SIG-M5 (cell line): ENCODE data around the gene HTRA3.

Experiments used
- DNase-seq: peaks from one replicate; lab custom pipeline; 2025; lab: John Stamatoyannopoulos, UW

HTRA3 gene

DNA sequence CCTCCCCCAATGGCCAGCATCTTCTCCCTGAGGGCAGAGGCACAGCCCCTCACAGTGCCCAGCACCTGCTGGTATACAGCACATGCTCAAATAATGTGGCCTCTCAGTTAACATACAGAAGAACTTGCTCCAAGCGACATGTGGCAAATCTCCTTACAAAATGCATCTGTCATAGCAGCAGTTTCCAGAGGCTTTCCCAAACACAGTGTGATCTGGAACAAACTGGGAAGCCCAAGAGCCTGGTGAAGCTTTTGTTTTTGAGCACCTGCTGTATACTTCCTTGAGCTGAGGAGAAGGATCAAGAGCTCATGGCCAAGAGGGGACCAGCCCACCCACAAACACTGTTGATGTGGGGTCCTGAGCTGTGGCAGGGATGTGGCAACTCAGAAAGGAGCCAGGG lies 34.8 kb upstream of the HTRA3 start:
- no peak for DNase-seq

- no peak for DNase-seq
Observed at GRCh38 chr4:8235224-8235623, 34.3 kb upstream of the HTRA3 start.

- DNase-seq: no peak
Observed at GRCh38 chr4:8235686-8236085, 33.9 kb upstream of the HTRA3 start.

DNA sequence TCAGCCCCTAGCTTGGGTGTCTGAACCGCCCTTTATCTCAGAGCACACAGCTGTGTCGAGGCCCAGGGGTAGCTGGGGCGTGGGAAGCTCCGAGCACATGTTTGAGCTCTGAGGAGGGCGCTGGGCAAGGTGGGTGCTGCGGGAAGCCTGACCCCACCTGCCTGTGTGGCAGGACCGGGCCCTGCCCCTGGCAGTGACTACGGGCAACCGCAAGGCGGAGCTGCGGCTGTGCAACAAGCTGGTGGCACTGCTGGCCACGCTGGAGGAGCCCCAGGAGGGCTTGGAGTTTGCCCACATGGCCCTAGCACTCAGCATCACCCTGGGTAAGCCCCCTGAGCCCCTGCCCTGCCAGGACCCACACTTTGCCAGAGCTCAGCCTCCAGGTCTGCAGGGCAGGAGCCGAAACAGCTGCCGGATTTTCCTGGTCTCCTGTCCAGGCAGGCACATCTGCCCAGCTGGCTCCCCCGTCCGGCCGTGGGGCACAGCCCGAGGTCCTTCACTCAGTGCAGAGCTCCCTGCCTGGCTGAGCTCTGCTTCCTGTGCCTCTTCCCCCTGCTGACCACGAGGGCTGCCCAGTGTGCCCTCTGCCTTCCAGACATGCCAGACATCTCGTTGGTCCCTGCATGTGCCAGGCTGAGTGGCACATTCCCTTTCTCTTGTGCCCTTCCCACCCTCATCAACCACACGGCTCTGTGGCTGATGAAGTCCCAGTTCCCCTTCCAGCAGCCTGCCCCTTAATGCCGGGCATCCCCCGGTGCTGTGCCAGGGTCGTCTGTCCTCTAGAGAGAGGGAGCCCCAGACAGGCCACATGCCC lies 33.2 kb upstream of the HTRA3 start:
- no peak for DNase-seq

- DNase-seq: no peak
Observed at GRCh38 chr4:8236920-8237195, 32.7 kb upstream of the HTRA3 start.

DNA sequence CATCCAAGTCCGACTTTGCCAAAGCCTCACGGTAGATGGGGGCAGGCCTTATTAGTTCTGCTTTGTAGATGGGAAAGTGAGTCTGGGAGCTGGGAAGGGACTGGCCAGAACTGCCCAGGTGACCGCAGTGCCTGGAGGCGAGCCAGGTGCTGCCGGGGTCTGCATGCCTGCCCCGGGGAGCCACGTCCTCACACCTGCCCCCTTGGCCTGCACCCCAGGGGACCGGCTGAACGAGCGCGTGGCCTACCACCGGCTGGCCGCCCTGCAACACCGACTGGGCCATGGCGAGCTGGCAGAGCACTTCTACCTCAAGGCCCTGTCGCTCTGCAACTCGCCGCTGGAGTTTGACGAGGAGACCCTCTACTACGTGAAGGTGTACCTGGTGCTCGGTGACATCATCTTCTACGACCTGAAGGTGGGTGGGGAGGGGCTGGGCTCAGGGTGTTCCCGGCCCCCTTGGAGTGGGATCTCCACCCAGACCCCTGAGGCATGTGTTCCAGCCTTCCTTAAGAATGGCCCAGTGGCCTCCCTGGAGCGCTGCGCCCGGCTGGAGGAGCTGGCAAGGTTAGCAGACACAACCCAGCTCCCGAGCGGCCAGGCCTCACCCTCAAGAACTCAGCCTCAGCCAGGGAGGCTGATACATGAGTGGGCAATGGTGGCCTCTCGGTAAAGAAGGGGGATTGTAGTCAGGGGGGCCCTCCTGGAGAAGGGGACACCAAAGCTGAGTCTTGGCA lies 32.1 kb upstream of the HTRA3 start:
- DNase-seq: no peak

DNA sequence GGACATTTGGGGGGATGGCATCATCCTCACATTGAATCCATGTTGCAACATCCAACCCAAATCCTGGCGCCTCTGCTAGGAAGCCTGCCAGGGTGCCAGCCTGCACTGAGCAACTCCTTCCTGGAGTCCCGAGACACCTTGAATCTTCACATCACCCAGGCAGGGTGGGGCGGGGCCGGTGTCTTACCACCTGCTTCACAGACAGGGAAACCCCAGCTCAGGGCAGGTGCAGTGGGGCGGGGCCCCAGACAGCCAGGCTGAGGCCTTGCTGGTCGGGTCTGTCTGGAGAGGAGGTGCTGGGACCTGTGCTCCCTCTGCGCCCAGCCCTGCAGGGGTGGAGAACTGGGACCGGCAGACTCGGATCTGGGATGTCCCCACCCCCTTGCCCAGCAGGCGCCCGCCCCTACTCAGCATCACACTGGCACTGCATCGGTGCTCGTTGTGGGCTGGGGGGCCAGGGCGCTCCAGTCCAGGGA lies 31.5 kb upstream of the HTRA3 start:
- no peak for DNase-seq

DNA sequence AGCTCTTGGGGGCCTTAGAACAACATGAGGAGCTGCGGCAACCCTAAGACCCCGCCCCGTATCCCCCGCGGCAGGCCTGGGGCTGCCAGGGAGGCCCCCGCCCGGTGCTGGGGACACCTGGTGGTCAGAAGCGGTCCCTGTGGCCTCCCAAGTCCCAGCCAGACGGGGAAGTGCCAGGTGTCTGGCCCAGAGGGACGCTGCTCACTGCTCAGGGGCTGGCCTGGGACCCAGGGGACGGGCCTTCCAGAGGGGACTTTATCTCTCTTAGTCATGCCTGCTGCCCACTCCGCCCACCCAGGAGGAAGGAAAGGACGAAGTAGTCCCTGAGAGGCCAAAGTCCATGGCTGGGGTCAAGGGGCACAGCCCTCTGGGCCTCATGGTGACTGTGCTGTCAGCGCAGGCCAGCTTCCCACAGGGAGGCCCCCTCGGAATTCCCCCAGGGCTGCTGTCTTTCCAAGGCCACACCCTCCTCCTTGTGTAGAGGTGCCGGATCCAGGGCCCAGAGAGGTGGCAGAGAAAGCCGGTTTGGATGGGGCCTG lies 31.0 kb upstream of the HTRA3 start:
- DNase-seq: no peak

DNA sequence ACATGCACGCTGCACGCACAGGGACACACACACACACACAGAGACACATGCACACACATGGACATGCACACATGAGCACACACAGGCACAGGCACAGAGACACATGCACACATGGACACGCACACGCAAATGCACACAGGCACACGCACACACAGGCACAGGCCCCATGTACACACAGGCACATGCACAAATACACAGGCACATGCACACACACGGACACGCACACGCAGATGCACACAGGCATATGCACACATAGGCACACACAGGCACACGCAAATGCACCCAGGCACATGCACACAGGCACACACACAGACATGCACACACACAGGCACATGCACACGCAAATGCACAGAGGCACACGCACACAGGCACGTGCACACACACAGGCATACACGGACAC lies 30.3 kb upstream of the HTRA3 start:
- DNase-seq: no peak

GRCh38 chr4:8239661-8240060 lies 29.9 kb upstream of the HTRA3 start:
- no peak for DNase-seq

DNA sequence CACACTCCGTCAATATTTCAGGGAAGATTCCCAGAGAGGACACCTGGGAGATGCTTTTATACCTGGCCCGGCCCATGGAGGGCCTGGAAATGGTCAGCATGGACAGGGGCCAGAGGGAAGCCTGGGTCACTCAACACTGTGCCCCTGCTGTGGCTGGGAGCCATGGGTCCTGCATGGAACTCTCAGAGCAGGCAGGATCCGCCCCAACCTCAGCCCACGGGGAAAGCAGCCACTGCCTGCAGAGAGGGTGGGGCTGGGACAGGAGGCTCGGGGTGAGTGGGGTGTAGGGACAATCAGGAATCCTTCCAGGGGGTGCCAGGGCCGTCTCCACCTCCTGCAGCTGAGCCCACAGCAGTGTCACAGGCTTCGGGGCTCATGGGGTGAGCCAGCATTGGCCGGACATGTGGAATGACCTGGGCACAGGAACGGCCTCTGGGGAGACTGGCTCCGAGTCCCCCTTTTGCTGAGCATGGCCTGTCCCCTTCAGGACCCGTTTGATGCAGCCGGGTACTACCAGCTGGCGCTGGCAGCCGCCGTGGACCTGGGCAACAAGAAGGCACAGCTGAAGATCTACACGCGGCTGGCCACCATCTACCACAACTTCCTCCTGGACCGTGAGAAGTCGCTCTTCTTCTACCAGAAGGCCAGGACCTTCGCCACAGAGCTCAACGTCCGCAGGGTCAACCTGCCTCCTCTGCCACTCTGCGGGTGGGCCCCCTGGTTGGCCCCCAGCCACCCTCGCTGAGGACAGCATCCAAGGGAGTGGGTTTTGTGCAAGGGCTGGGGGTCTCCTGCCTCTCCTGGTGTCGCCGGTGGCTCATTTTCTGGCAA lies 29.1 kb upstream of the HTRA3 start:
- DNase-seq: no peak

DNA sequence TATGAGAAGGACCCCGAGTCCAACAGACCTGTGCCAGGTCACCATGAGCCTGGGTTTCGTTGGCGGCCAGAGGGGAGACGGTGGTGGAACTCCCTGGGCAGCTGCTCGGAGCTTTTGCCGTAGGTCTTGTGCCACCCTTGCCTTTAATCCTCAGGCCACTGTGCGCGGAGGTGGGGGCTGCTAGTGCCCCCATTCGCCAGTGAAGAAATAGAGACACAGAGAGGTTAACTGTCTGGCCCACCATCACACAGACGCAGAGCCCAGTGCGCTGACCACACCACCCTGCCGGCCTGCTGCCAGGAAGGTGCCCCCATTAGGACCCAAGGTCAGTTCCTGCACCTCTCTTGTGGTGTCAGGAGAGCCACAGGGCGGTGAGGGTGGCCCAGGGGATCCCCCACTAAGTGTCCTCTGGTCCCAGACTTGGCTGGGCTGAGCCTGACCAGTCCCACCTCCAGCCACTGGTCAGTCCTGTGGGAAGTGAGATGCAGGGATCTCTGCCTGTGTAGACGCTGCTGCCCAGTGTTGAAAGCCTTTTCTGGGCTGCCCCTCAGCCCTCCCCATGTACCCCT lies 28.3 kb upstream of the HTRA3 start:
- DNase-seq: no peak

DNA sequence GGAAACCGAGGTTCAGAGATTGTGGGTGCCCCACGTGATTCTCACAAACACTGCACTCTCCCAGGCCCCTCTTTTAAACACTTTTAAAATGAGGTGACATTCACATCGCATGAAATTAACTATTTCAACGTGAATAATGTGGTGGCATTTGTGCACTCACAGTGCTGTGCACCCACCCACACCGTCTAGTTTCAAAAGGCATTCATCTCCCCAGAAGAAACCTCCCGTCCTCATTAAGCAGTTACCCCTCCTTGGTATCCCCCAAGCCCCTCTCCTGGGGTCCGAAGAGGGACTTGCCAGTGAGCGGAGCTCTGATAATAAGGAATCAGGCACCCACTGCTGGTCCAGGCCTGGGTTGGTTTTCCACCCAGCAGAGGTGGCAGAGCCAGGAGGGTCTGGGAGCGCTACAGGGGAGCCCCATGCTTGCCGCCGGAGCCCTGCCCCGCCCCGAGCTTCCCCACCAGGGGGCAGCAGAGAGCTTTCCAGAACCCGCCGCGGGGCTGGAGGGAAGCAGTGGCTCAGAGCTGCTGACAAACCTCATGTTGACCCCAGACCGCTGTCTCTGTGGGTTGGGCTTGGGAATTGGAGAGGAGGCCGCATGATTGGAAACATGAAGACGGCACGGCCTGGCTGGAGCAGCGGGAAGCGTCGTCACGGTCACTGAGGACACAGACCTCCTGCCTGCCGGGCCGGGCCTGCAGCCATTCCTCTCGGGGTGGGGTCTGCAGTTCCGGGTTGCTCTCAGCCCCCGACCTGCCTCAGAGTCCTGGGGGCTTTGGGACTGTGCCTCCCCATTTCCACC lies 27.5 kb upstream of the HTRA3 start:
- no peak for DNase-seq

GRCh38 chr4:8242782-8243560 lies 26.6 kb upstream of the HTRA3 start:
- no peak for DNase-seq

DNA sequence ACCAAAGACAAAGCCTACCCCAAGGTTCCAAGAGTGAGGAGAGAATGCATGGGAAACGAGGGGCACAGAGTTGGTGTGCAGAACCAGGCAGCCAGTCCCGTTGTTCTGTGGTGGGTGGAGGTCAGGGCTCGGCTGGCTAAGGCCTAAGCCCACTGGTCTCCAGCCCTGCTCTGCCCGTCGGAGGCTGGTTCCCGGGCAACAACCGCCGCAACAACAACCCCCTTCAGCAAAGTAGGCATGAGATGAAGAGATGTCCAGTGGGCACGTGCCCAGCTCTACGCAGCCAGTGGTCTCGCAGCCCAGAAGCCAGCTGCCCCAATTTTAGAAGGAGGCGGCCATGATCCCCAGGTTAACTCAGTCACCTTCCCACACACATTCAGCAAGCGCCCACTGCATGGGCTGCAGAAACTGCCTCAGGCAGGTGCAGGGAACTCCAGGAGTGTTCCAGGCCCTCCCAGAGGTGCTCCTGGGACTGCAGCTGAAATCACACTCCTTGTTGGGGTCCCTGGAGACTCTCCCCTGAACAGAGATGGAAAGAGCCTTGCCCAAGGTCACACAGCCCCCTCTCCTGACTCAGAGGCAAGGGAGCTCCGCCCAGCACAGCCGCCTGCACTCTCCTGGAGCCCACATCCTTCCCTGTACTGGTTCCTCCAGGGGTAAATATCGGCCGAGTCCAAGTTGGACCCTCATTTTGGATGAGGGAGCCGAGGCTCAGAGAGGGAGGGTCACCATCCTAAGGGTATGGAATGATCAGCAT lies 25.4 kb upstream of the HTRA3 start:
- DNase-seq: no peak

GRCh38 chr4:8244931-8245460 lies 24.6 kb upstream of the HTRA3 start:
- no peak for DNase-seq

GRCh38 chr4:8245884-8246833 lies 23.4 kb upstream of the HTRA3 start:
- DNase-seq: no peak
